H1 (cell line): ENCODE measurements around the gene COL4A2. TPM values are rescaled to one million over a fixed set of nuclear protein-coding genes. Genes with fewer than 3 reads are reported as not detected.

Source experiments
- CTCF ChIA-PET: fragments of 300-600 bp; sonication (Branson Sonifier 250); formaldehyde crosslinking; loops from one replicate; lab custom pipeline; 2021; ENCODE audit not compliant: partially characterized antibody; lab: Charles Lee
- POLR2A ChIA-PET: fragments of 300-600 bp; sonication (Branson Sonifier 250); formaldehyde crosslinking; loops from one replicate; lab custom pipeline; 2021; ENCODE audit warnings: inconsistent platforms; ENCODE audit not compliant: partially characterized antibody; lab: Charles Lee
- DNase-seq, 2 experiments: peaks; one replicate each; pipeline versions ENCODE4 v3.0.0 to v3.0.0-alpha.2; 2010 to 2022; ENCODE audit warnings: low spot score in 2 of 2, low read depth in 1 of 2, mixed read lengths in 1 of 2
- FAIRE-seq: peaks from 2 replicates; lab custom pipeline; 2011; peaks lifted over from hg19 to GRCh38; lab: Jason Lieb, UNC
- H2AFZ ChIP-seq: 2 replicates; pipeline ENCODE4 v1.8.1; 2012; ENCODE audit warnings: low read length, inconsistent platforms
- H2AK5ac ChIP-seq: 2 replicates; pipeline ENCODE4 v1.6.1; 2013; ENCODE audit warnings: low read depth, low read length
- H2BK120ac ChIP-seq: replicated peaks from 2 replicates; pipeline ENCODE3; 2013; ENCODE audit warnings: low read depth, low read length, inconsistent platforms
- H2BK12ac ChIP-seq: 2 replicates; pipeline ENCODE4 v1.6.1; 2013; ENCODE audit warnings: low read depth, low read length
- H2BK15ac ChIP-seq: 2 replicates; pipeline ENCODE4 v1.6.1; 2013; ENCODE audit warnings: low read length
- H2BK20ac ChIP-seq: 2 replicates; pipeline ENCODE4 v1.6.1; 2013; ENCODE audit warnings: low read length
- H2BK5ac ChIP-seq: 2 replicates; pipeline ENCODE4 v1.6.1; 2013; ENCODE audit warnings: low read depth, low read length
- H3K14ac ChIP-seq: 2 replicates; pipeline ENCODE4 v1.6.1; 2013; ENCODE audit warnings: inconsistent platforms; ENCODE audit not compliant: insufficient read length
- H3K18ac ChIP-seq: 2 replicates; pipeline ENCODE4 v1.6.1; 2013; ENCODE audit warnings: low read length; ENCODE audit errors: extremely low read depth
- H3K23ac ChIP-seq: 2 replicates; pipeline ENCODE4 v1.6.1; 2013; ENCODE audit warnings: inconsistent platforms; ENCODE audit not compliant: insufficient read length
- H3K23me2 ChIP-seq: 2 replicates; pipeline ENCODE4 v1.6.1; 2013; ENCODE audit warnings: low read depth, low read length
- H3K27ac ChIP-seq: 2 replicates; pipeline ENCODE4 v1.6.1; 2011; ENCODE audit warnings: low read depth, low read length, inconsistent platforms
- H3K27me3 ChIP-seq, 4 experiments: replicated peaks in 1 of 4; 1 replicate in 1 of 4; 2 replicates in 3 of 4; pipeline versions ENCODE4 v1.6.1 to v1.8.1; 2011 to 2013; ENCODE audit warnings: low read length in 3 of 4, mild to moderate bottlenecking in 3 of 4, inconsistent platforms in 2 of 4, mixed read lengths in 2 of 4, moderate library complexity in 1 of 4; ENCODE audit not compliant: control insufficient read depth in 3 of 4, insufficient read depth in 3 of 4; ENCODE audit errors: extremely low read depth in 1 of 4
- H3K36me3 ChIP-seq, 4 experiments: 2 replicates each; pipeline versions ENCODE4 v1.6.1 to v1.8.1; 2011 to 2013; ENCODE audit warnings: mild to moderate bottlenecking in 4 of 4, low read length in 3 of 4, moderate library complexity in 2 of 4, control low read depth in 1 of 4, inconsistent platforms in 1 of 4; ENCODE audit not compliant: insufficient read depth in 4 of 4, control insufficient read depth in 2 of 4
- H3K4ac ChIP-seq: replicated peaks from 2 replicates; pipeline ENCODE3; 2013; ENCODE audit warnings: low read length, low read depth, mixed read lengths, inconsistent platforms; ENCODE audit not compliant: insufficient read length
- H3K4me1 ChIP-seq, 4 experiments: replicated peaks in 1 of 4; 1 replicate in 1 of 4; 2 replicates in 3 of 4; pipeline versions ENCODE4 v1.6.1 to v1.8.1; 2011 to 2013; ENCODE audit warnings: low read length in 3 of 4, inconsistent platforms in 2 of 4, mixed read lengths in 1 of 4; ENCODE audit not compliant: insufficient read depth in 4 of 4, control insufficient read depth in 3 of 4
- H3K4me2 ChIP-seq, 2 experiments: 2 replicates each; pipeline versions ENCODE4 v1.6.1 to v1.8.1; 2011 to 2013; ENCODE audit warnings: low read depth in 2 of 2, low read length in 2 of 2, control low read depth in 1 of 2, inconsistent platforms in 1 of 2, mild to moderate bottlenecking in 1 of 2; ENCODE audit not compliant: insufficient read depth in 1 of 2
- H3K4me3 ChIP-seq, 4 experiments: fragments of 200-600, 300-600 bp in 1 of 4; sonication (generic), shearing (Covaris generic), sonication (Bioruptor Twin) in 1 of 4; 2 replicates each; pipeline versions ENCODE4 v1.5.1 to v1.8.1; 2011 to 2016; ENCODE audit warnings: low read length in 4 of 4, low read depth in 3 of 4, control low read depth in 2 of 4, inconsistent platforms in 2 of 4, mild to moderate bottlenecking in 2 of 4, mixed read lengths in 1 of 4, moderate library complexity in 1 of 4; ENCODE audit not compliant: insufficient read depth in 2 of 4; ENCODE audit errors: extremely low read depth in 1 of 4
- H3K56ac ChIP-seq: replicated peaks from 2 replicates; pipeline ENCODE3; 2013; ENCODE audit warnings: low read depth, mild to moderate bottlenecking, mixed read lengths, low read length, inconsistent platforms; ENCODE audit not compliant: insufficient read length
- H3K79me1 ChIP-seq: 2 replicates; pipeline ENCODE4 v1.6.1; 2013; ENCODE audit warnings: low read depth, low read length, control low read depth
- H3K79me2 ChIP-seq, 2 experiments: 2 replicates each; pipeline versions ENCODE4 v1.6.1 to v1.8.1; 2012 to 2013; ENCODE audit warnings: low read length in 2 of 2, mild to moderate bottlenecking in 2 of 2, inconsistent platforms in 1 of 2; ENCODE audit not compliant: insufficient read depth in 2 of 2, control insufficient read depth in 1 of 2
- H3K9ac ChIP-seq, 4 experiments: replicated peaks in 1 of 4; 1 replicate in 1 of 4; 2 replicates in 3 of 4; pipeline versions ENCODE4 v1.6.1 to v1.8.1; 2011 to 2013; ENCODE audit warnings: low read depth in 3 of 4, low read length in 3 of 4, control low read depth in 2 of 4, mild to moderate bottlenecking in 2 of 4, moderate library complexity in 2 of 4, inconsistent platforms in 1 of 4; ENCODE audit errors: extremely low read depth in 1 of 4
- H3K9me3 ChIP-seq, 2 experiments: 2 replicates each; pipeline versions ENCODE4 v1.6.1 to v1.8.1; 2012 to 2013; ENCODE audit warnings: mild to moderate bottlenecking in 2 of 2, moderate library complexity in 2 of 2, control low read depth in 1 of 2, inconsistent platforms in 1 of 2, low read depth in 1 of 2, low read length in 1 of 2, mixed read lengths in 1 of 2; ENCODE audit not compliant: insufficient read depth in 2 of 2
- H4K20me1 ChIP-seq, 2 experiments: replicated peaks in 1 of 2; 2 replicates each; pipeline versions ENCODE3 to v1.8.1; 2011 to 2013; ENCODE audit warnings: inconsistent platforms in 2 of 2, low read length in 2 of 2, mild to moderate bottlenecking in 1 of 2; ENCODE audit not compliant: insufficient read depth in 2 of 2, control insufficient read depth in 1 of 2
- H4K5ac ChIP-seq: 2 replicates; pipeline ENCODE4 v1.6.1; 2013; ENCODE audit warnings: low read length, low read depth, mixed read lengths, inconsistent platforms; ENCODE audit not compliant: insufficient read length
- H4K8ac ChIP-seq: 2 replicates; pipeline ENCODE4 v1.8.0; 2013; ENCODE audit warnings: mild to moderate bottlenecking, moderate library complexity, low read length, inconsistent platforms; ENCODE audit not compliant: insufficient read depth; ENCODE audit errors: extremely low read depth
- H4K91ac ChIP-seq: replicated peaks from 2 replicates; pipeline ENCODE3; 2013; ENCODE audit warnings: low read length, mixed read lengths, inconsistent platforms; ENCODE audit not compliant: insufficient read length
- ATF2 ChIP-seq: IDR thresholded peaks from 2 replicates; pipeline ENCODE4 v1.6.1; 2012; ENCODE audit warnings: low read length, inconsistent platforms
- BACH1 ChIP-seq: IDR thresholded peaks from 2 replicates; pipeline ENCODE4 v1.6.1; 2012; ENCODE audit warnings: low read length, improper control_type of control experiment
- CHD1 ChIP-seq: IDR thresholded peaks from 2 replicates; pipeline ENCODE4 v1.6.1; 2012; ENCODE audit warnings: low read depth, low read length, improper control_type of control experiment
- FOSL1 ChIP-seq: IDR thresholded peaks from 2 replicates; pipeline ENCODE4 v1.6.1; 2011; ENCODE audit warnings: mild to moderate bottlenecking, low read depth, low read length, moderate library complexity; ENCODE audit not compliant: insufficient read depth
- GABPA ChIP-seq: IDR thresholded peaks from 2 replicates; pipeline ENCODE4 v1.6.1; 2011; ENCODE audit warnings: mild to moderate bottlenecking, low read length, moderate library complexity, borderline replicate concordance; ENCODE audit not compliant: insufficient read depth
- KDM5A ChIP-seq: fragments of 200-600 bp; IDR thresholded peaks from 2 replicates; pipeline ENCODE4 v1.7.1; 2012; ENCODE audit warnings: mild to moderate bottlenecking, low read length, inconsistent platforms, mixed read lengths
- POLR2A ChIP-seq, 2 experiments: IDR thresholded peaks; 1 replicate in 1 of 2; 2 replicates in 1 of 2; pipeline ENCODE4 v1.6.1; 2011; ENCODE audit warnings: low read depth in 2 of 2, low read length in 2 of 2, mild to moderate bottlenecking in 2 of 2; ENCODE audit errors: control extremely low read depth in 1 of 2
- RAD21 ChIP-seq, 2 experiments: IDR thresholded peaks in 1 of 2; conservative IDR thresholded peaks in 1 of 2; 2 replicates each; pipeline ENCODE4 v1.6.1; 2011; ENCODE audit warnings: low read depth in 2 of 2, low read length in 2 of 2, improper control_type of control experiment in 1 of 2, inconsistent platforms in 1 of 2, mild to moderate bottlenecking in 1 of 2, moderate library complexity in 1 of 2
- SIN3A ChIP-seq, 2 experiments: IDR thresholded peaks in 1 of 2; conservative IDR thresholded peaks in 1 of 2; 2 replicates each; pipeline ENCODE4 v1.6.1; 2011 to 2012; ENCODE audit warnings: low read length in 2 of 2, improper control_type of control experiment in 1 of 2, low read depth in 1 of 2, mild to moderate bottlenecking in 1 of 2
- TBP ChIP-seq: IDR thresholded peaks from 2 replicates; pipeline ENCODE4 v1.6.1; 2011; ENCODE audit warnings: low read depth, low read length, improper control_type of control experiment
- TCF12 ChIP-seq: IDR thresholded peaks from 2 replicates; pipeline ENCODE4 v1.6.1; 2011; ENCODE audit warnings: low read depth, mild to moderate bottlenecking, low read length
- WGBS, 2 experiments: shearing (Covaris generic) in 1 of 2; methylation state at CpG; one replicate each; pipeline versions ENCODE4 v1.1.6 to v1.1.7; 2013 to 2015; ENCODE audit warnings: low lambda C conversion rate in 2 of 2, mixed read lengths in 2 of 2, inconsistent platforms in 1 of 2, low coverage in 1 of 2, missing lambda C conversion rate in 1 of 2; ENCODE audit not compliant: insufficient replicate concordance in 2 of 2, insufficient coverage in 1 of 2, insufficient read length in 1 of 2; ENCODE audit errors: extremely low coverage in 1 of 2, missing lambda C conversion rate in 1 of 2; 5-methylcytosine and 5-hydroxymethylcytosine counted together
- polyA plus RNA-seq, 7 experiments: library from polyadenylated mRNA; depleted of rRNA in 3 of 7; stranded (reverse) in 5 of 7; unstranded in 2 of 7; fragments of >200 nt in 5 of 7; fragments of 200-250 nt in 2 of 7; gene quantifications; 1 replicate in 5 of 7; 2 replicates in 1 of 7; 4 replicates in 1 of 7; pipeline versions ENCODE4 v1.2.1 to v1.2.3, GENCODE V29; 2011 to 2013; ENCODE audit warnings: missing spikeins in 2 of 7, mixed read lengths in 2 of 7
- total RNA-seq: library from RNA; stranded (reverse); fragmentation: NEBNext Ultra II Directional; extraction: Animal tissue kit (Norgen Biotek cat#: 25700); gene quantifications from 2 replicates; pipeline ENCODE4 v1.2.1, GENCODE V29; 2021

Gene COL4A2
- total and polyA plus RNA-seq, 2 of the 8 experiments (the other 6 are each of a cell fraction or from before 2014, with no cell fraction given): 80.4 to 87.3 TPM

GRCh38 chr13:110450941-110451730 lies 144.1 kb downstream of the COL4A2 start:
- DNase-seq: no peak
- Histone ChIP-seq H3K23me2 (no peaks in the 10 kb centered on the region), H4K5ac (no peak overlapping the region), H3K9ac (no peak overlapping the region), H3K56ac (no peak overlapping the region), H3K18ac (no peak overlapping the region), H2BK12ac (no peak overlapping the region)
- POLR2A ChIA-PET: no interaction called here
- CTCF ChIA-PET: interaction anchor here (1.0 to 1.6 kb wide), 2 partner anchors 39 to 228 kb away, joined by 4 read pairs; no protein-coding TSS in a partner anchor
- TF ChIP-seq TBP (no peak), TCF12 (no peak), BACH1 (no peak), RAD21 (IDR thresholded peaks at IDR 0.05 in 1 of 2, conservative IDR thresholded peaks at IDR 0.05 in 1 of 2; ENCODE audit: low read depth in 2 of 2, low read length in 2 of 2) (no peak), ATF2 (no peak), SIN3A (conservative IDR thresholded peaks at IDR 0.05 in 1 of 2, IDR thresholded peaks at IDR 0.05 in 1 of 2; ENCODE audit: low read depth in 1 of 2, low read length in 2 of 2) (no peak), FOSL1 (no peak), GABPA (no peak), POLR2A (IDR thresholded peaks at IDR 0.05; ENCODE audit: control extremely low read depth in 1 of 2, low read depth in 2 of 2, low read length in 2 of 2) (no peak), CHD1 (no peak), KDM5A (no peak)
- TF ChIP-seq, all 59 proteins: peak for 0
- H2BK20ac ChIP-seq: no peak overlapping the region
- no peak overlapping the region for H3K4me2 ChIP-seq
- no peak overlapping the region for H3K23ac ChIP-seq
- no peak overlapping the region; the same call in 1 of the 2 replicates for H2BK5ac ChIP-seq
- H4K91ac ChIP-seq: no peak overlapping the region
- no peaks in the 10 kb centered on the region for H3K9me3 ChIP-seq
- WGBS, 2 experiments: 86% methylated on average over 12 of the region's 12 CpGs; no CpG with 5 or more reads in 1 of the 2 experiments
- H3K14ac ChIP-seq: no peak overlapping the region
- H2BK15ac ChIP-seq: no peak overlapping the region
- FAIRE-seq: no peak
- H4K20me1 ChIP-seq: no peaks in the 10 kb centered on the region
- peaks cover 0 to 4% (median 0%) of the 10 kb centered on the region in 4 experiments; a peak in 3 of 8 replicates for H3K36me3 ChIP-seq
- no peak overlapping the region for H2BK120ac ChIP-seq
- no peaks in the 10 kb centered on the region for H3K79me2 ChIP-seq
- no peak overlapping the region for H2AFZ ChIP-seq
- no peak overlapping the region for H3K27ac ChIP-seq
- no peak overlapping the region for H3K4ac ChIP-seq
- H3K79me1 ChIP-seq: no peaks in the 10 kb centered on the region
- H2AK5ac ChIP-seq: no peak overlapping the region
- H3K4me3 ChIP-seq: no peak overlapping the region
- no peaks in the 10 kb centered on the region for H3K27me3 ChIP-seq
- no peak overlapping the region for H4K8ac ChIP-seq
- peaks cover 0 to 5% (median 1%) of the 10 kb centered on the region in 4 experiments; a peak in 4 of 7 replicates for H3K4me1 ChIP-seq
